WI38 (cell line): Measurements from ENCODE around the gene FAM193A.
"Not testable (repeated sequence)": the region's sequence is repeated elsewhere in the genome, so short reads cannot be mapped to it uniquely, and the experiment has no call there.

Source experiments
- H3K4me3 ChIP-seq: 2 replicates; pipeline ENCODE4 v1.5.1; 2011; ENCODE audit warnings: low read depth, mild to moderate bottlenecking, control low read depth, low read length
- TF ChIP-seq, protein P1 (sequence below): IDR thresholded peaks from 2 replicates; pipeline ENCODE4 v1.5.1; 2012; ENCODE audit warnings: low read depth, mild to moderate bottlenecking, control low read depth, low read length

FAM193A gene

DNA sequence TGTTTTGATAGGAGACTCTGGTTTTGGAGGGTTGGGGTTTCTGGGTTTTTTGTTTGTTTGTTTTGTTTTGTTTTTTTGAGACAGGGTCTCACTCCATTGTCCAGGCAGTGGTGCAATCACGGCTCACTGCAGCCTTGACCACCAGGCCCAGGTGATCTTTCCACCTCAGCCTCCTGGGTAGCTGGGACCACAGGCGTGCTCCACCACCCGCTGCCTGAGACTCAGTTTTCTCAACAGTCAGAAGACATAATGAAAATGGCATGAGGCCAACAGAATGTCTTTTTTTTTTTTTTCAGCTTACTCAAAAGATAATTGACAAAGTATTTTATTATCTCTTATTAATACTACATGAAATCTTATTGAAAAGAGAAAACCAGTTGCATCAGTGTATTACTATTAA lies 187.3 kb downstream of the FAM193A start:
- no peak overlapping the region for H3K4me3 ChIP-seq
- TF ChIP-seq, protein P1, sequence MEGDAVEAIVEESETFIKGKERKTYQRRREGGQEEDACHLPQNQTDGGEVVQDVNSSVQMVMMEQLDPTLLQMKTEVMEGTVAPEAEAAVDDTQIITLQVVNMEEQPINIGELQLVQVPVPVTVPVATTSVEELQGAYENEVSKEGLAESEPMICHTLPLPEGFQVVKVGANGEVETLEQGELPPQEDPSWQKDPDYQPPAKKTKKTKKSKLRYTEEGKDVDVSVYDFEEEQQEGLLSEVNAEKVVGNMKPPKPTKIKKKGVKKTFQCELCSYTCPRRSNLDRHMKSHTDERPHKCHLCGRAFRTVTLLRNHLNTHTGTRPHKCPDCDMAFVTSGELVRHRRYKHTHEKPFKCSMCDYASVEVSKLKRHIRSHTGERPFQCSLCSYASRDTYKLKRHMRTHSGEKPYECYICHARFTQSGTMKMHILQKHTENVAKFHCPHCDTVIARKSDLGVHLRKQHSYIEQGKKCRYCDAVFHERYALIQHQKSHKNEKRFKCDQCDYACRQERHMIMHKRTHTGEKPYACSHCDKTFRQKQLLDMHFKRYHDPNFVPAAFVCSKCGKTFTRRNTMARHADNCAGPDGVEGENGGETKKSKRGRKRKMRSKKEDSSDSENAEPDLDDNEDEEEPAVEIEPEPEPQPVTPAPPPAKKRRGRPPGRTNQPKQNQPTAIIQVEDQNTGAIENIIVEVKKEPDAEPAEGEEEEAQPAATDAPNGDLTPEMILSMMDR = no peak

DNA sequence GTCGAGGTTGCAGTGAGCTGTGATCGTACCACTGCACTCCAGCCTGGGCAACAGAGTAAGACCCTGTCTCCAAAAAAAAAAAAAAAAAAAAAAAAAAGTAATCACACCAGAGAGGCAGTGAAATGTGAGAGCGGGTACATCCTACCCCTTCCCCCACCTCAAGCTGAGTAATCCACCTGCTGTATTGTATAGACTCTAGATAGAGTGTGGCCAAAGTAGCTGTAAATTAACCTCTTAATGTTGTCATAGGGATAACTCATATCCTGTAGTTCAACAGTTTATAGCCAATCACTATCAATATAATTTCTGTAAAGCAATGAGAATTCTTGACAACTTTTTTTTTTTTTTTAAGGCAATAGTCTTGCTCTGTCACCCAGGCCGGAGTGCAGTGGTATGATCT lies 188.9 kb downstream of the FAM193A start:
- TF ChIP-seq, protein P1 = no peak

DNA sequence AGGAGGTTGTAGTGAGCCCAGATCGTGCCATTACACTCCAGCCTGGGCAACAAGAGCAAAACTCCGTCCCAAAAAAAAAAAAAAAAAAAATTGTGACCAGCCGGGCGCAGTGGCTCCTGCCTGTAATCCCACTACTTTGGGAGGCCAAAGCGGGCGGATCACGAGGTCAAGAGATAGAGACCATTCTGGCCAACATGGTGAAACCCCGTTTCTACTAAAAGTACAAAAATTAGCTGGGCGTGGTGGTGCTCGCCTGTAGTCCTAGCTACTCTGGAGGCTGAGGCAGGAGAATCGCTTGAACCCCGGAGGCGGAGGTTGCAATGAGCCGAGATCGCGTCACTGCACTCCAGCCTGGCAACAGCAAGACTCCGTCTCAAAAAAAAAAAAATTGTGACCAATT lies 190.4 kb downstream of the FAM193A start:
- H3K4me3 ChIP-seq = not testable (repeated sequence)

More for the DNA sequence above, 188.9 kb downstream of the FAM193A start:
- no peak overlapping the region for H3K4me3 ChIP-seq

DNA sequence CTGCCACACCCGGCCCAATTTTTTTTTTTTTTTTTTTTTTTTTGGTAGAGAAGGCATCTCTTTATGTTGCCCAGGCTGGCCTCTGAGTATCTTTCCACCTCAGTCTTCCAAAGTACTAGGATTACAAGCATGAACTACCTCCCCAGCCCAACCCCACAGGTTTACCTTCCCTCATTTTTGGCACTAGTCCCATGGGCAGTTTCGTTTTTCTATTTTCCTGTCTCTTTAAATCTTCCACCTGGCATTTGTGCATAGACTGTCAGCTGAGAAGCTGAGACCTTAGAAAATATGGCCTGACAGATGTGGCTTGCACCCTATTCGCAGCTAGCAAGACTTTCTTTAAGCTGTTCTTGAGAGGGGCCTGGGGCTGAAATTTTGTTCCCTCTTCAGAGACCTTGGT lies 191.8 kb downstream of the FAM193A start:
- TF ChIP-seq, protein P1 = no peak
- no peak overlapping the region for H3K4me3 ChIP-seq

DNA sequence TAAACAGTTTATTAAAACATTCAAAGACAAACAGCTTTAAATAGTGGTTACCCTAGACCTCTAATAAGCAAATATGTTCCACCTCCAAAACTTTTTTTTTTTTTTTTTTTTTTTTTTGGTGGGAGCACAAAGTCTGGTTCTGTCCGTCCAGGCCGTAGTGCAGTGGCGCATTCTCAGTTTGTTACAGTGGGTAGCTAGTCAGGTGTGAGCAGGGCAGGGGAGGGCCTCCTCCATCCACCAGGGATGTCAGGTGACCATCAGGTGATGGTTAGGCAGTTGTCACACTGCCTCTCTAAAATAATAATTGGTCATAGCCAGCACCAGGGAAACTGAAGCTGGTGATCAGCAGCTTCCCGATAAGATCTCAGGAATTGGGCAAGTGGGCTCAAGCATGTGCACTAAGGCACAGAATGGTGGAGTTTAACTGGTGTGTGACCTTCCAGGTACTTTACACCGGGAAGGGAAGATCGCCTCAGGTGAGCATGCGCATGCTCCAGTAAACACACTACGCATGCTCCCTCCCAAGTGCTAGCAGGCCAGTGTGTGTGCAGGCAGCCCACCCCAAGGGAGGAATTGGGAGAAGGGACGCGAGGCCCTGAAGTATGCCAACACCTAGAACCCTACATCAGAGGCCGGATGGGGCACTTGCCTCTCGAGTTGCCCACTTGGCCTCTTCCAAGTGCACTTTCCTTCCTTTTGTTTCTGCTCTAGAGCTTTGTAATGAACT lies 192.5 kb downstream of the FAM193A start:
- TF ChIP-seq, protein P1 = no peak

DNA sequence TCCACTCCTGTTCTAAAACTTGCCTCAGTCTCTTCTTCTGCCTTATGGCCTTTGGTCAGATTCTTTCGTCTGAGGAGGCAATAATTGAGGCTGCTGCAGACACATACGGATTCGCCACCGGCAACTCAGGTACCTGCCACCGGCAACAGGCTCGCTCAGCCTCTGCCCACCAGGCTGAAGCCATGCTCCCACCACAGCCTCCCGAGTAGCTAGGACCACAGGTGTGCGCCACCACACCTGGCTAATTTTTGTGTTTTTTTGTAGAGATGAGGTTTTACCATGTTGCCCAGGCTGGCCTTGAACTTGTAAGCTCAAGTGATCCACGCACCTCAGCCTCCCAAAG lies 193.1 kb downstream of the FAM193A start:
- TF ChIP-seq, protein P1 = no peak
- H3K4me3 ChIP-seq = no peak overlapping the region

More for the DNA sequence above, 192.5 kb downstream of the FAM193A start:
- no peak overlapping the region for H3K4me3 ChIP-seq

DNA sequence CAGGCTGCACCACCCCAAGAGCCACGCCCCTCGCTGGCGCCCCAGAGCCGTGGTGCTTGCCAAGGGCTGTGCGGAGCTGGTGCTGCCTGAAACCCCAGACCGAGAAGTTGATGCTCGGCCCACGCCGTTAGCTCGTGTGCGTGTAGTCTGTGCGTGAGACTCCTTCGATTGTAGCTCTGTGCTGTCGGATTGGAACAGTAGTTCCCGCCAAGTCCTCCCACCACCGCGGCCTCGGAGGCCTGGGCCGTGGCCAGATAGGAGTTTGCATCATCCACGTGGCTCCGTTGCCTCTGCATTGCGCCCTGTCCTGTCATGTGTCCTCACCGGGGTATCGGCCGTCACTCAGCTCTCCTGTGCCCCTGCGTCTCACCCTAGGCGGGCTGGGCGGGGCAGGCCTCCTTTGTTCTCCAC lies 195.5 kb downstream of the FAM193A start:
- no peak overlapping the region for H3K4me3 ChIP-seq
- TF ChIP-seq, protein P1 = no peak

DNA sequence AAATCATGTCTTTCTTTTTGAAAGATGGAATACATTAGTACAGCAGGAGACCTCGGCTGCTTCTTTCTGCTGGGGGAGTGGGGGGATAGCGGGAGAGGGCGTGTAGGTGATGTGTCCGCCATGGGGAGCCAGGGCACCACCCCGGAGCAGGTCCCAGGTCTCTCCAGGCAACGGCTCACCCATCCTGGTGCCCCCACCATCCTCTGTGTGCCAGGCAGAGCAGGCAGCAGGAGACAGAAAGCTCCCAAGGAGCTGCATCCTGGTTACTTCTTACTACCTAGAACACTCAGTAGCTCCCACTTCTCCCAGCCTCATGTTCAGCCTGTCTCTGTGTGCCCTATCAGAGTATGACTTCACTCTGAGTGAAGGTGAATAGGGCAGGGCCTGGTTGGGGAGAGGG lies 196.1 kb downstream of the FAM193A start:
- H3K4me3 ChIP-seq = no peak overlapping the region

More for the DNA sequence above, 196.1 kb downstream of the FAM193A start:
- TF ChIP-seq, protein P1 = no peak
